GM19099 (cell line): ENCODE data around the gene CRTC2.

Experiments used
- POLR2A ChIP-seq: IDR thresholded peaks from 3 replicates; pipeline ENCODE4 v1.6.1; 2011; ENCODE audit warnings: low read depth; ENCODE audit not compliant: insufficient read length; ENCODE audit errors: extremely low read depth

CRTC2 gene

GRCh38 chr1:153929426-153929825, 29.0 kb downstream of the CRTC2 start:
- TF ChIP-seq POLR2A = no peak

- no peak for TF ChIP-seq POLR2A
Measured at GRCh38 chr1:153928791-153929341, 29.5 kb downstream of the CRTC2 start.

GRCh38 chr1:153928245-153928644, 30.2 kb downstream of the CRTC2 start:
- no peak for TF ChIP-seq POLR2A

- TF ChIP-seq POLR2A = no peak
Measured at GRCh38 chr1:153926405-153926804, 32.0 kb downstream of the CRTC2 start.

GRCh38 chr1:153922972-153923925, 35.2 kb downstream of the CRTC2 start, which contains the start of gene GATAD2B:
Gene GATAD2B (minus strand): TSS chr1:153922972. CDS start chr1:153828347, 94,625 bp downstream.
- TF ChIP-seq POLR2A = peak; percentile 80

GRCh38 chr1:153922076-153922971, 36.1 kb downstream of the CRTC2 start:
- no peak for TF ChIP-seq POLR2A

GRCh38 chr1:153921803-153922075, 36.7 kb downstream of the CRTC2 start:
- no peak for TF ChIP-seq POLR2A

GRCh38 chr1:153921080-153921802, 37.2 kb downstream of the CRTC2 start:
- no peak for TF ChIP-seq POLR2A

- TF ChIP-seq POLR2A = no peak
Measured at GRCh38 chr1:153919876-153920852, 38.2 kb downstream of the CRTC2 start.

- no peak for TF ChIP-seq POLR2A
Measured at GRCh38 chr1:153916297-153916696, 42.1 kb downstream of the CRTC2 start.

- no peak for TF ChIP-seq POLR2A
Measured at GRCh38 chr1:153912349-153912748, 46.1 kb downstream of the CRTC2 start.

GRCh38 chr1:153908071-153908470, 50.3 kb downstream of the CRTC2 start:
- TF ChIP-seq POLR2A = no peak

GRCh38 chr1:153907134-153907533, 51.3 kb downstream of the CRTC2 start:
- no peak for TF ChIP-seq POLR2A
